SK-N-MC (cell line): ENCODE data around the gene UFSP1.
A peak's percentile ranks its signal among the peaks of the same experiment; 100 is the strongest.

Experiments used
- DNase-seq: peaks from one replicate; pipeline ENCODE4 v3.0.0-alpha.2; 2011; ENCODE audit warnings: low read depth, low spot score
- H3K27ac ChIP-seq: fragments of 200-600 bp; sonication (generic); 2 replicates; pipeline ENCODE4 v1.5.1; 2016; ENCODE audit warnings: mixed run types
- H3K36me3 ChIP-seq: fragments of 200-600 bp; sonication (generic); 2 replicates; pipeline ENCODE4 v1.6.1; 2017; ENCODE audit warnings: antibody characterized with exemption, low read length, mixed read lengths; ENCODE audit not compliant: insufficient read depth
- H3K4me3 ChIP-seq: fragments of 200-600 bp; sonication (generic); 2 replicates; pipeline ENCODE4 v1.5.1; 2016
- H3K9ac ChIP-seq: fragments of 200-600 bp; sonication (generic); 2 replicates; pipeline ENCODE4 v1.8.0; 2017; ENCODE audit warnings: mixed run types, mixed read lengths; ENCODE audit not compliant: insufficient read length
- H3K9me3 ChIP-seq: fragments of 200-600 bp; sonication (generic); 2 replicates; pipeline ENCODE4 v1.6.1; 2017; ENCODE audit warnings: low read depth, mild to moderate bottlenecking, antibody characterized with exemption, low read length, moderate library complexity, mixed read lengths
- EZH2 ChIP-seq: fragments of 200-600 bp; sonication (generic); IDR thresholded peaks from one replicate; pipeline ENCODE4 v1.6.1; 2017; ENCODE audit warnings: antibody characterized with exemption
- FOXP2 ChIP-seq: optimal IDR thresholded peaks from 2 replicates; pipeline ENCODE3; 2011; ENCODE audit warnings: mild to moderate bottlenecking, moderate library complexity; ENCODE audit not compliant: insufficient read depth; ENCODE audit errors: extremely low read length, control extremely low read depth
- POLR2AphosphoS5 ChIP-seq: IDR thresholded peaks from 2 replicates; pipeline ENCODE4 v1.6.1; 2012; ENCODE audit warnings: mild to moderate bottlenecking, low read depth, low read length, borderline replicate concordance

The UFSP1 gene

GRCh38 chr7:100892364-100893317 lies 3.1 kb upstream of the UFSP1 start:
- no peak for DNase-seq
- H3K4me3 ChIP-seq = no peak overlapping the region
- no peak overlapping the region for H3K27ac ChIP-seq
- H3K9me3 ChIP-seq = no peaks in the 10 kb centered on the region
- no peak overlapping the region for H3K9ac ChIP-seq
- TF ChIP-seq POLR2AphosphoS5 (no peak), FOXP2 (no peak), EZH2 (no peak)
- peaks cover 14% of the 10 kb centered on the region for H3K36me3 ChIP-seq

- H3K9me3 ChIP-seq = no peaks in the 10 kb centered on the region
- no peak for DNase-seq
- TF ChIP-seq FOXP2 = no peak
- TF ChIP-seq EZH2 = no peak
- no peak for TF ChIP-seq POLR2AphosphoS5
- no peak overlapping the region for H3K9ac ChIP-seq
- no peak overlapping the region for H3K27ac ChIP-seq
- peaks cover 23% of the 10 kb centered on the region for H3K36me3 ChIP-seq
- H3K4me3 ChIP-seq = no peak overlapping the region
These were observed 2.2 kb upstream of the UFSP1 start for GRCh38 chr7:100891568-100892247.

DNA sequence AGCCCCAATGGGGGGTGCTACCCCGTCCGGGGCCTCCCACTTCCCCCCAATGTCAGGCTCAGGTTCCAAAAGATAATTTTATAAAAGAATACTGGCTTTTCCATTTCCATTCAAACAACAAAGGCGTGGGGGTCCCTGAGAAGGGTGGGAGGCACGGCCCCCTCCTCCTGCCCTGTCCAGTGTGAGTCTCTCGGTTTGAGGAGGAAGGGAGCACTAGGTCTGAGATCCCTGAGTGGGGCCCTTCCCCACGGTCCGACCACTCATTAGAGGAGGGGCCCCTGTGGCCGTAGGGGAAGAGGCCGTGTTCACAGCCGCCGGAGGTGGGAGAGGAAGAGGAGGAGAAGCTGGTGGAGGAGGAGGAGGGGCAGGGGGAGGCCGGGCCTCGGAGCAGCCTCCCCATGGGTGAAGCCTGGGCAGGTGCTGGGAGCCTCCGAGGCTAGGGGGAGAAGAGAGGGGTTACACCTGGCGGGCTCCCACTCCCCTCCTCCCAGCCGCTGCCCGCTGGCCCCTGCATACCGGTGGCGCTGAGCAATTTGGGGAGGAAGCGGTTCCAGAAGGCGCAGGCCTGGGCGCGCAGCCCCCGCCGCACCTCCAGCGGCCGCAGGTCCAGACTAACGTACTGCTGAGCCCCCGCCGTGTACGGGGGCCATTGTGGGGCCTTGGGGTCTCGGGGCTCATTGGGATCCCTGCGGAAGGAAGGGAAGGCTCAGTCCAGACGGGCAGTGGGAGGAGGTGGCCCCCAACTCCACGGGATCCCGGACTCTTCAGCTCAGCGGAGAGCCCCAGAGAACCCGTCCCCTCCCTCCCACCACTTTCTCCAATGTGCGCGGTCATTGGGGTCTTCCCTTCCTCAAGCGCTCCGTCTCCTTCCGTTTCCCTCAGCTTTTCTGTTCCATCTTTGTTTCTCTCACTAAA lies 1.4 kb upstream of the UFSP1 start:
- no peak for DNase-seq
- H3K27ac ChIP-seq = no peak overlapping the region

DNA sequence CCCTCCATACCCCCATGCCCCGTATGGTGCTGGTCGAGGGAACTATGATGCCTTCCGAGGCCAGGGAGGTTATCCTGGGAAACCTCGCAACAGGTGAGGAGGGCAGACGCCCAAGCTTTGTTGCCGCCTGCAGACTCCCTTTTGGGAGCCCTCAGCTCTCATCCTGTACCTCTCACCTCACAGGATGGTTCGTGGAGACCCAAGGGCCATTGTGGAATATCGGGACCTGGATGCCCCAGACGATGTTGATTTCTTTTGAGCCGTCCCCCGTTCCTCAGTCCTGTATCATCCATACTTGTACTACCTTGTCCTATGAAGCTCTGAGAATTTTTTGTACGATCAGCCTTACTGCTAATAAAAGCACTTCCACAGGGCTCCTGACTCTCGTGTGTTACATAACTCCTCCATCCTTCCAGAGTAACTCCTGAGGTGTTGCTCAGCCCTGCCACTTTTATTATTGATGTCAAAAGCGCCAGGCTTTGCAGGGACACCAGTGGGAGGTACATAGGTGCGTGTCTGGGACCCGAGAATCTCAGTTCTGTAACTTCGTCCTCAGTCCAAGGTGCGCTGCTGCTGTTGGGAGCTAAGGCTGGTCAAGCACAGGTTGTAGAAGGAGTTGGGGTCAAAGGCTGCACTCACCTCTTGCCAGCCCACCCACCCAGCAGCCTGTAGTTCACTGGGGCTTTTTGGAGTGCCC lies 1.1 kb downstream of the UFSP1 start:
- Histone ChIP-seq H3K36me3 (peaks cover 56% of the 10 kb centered on the region), H3K9ac (peak overlapping the region; percentile 95), H3K9me3 (no peaks in the 10 kb centered on the region), H3K27ac (no peak overlapping the region; the same call in 1 of the 2 replicates), H3K4me3 (peak overlapping the region; percentile 90)
- TF ChIP-seq EZH2 (no peak), POLR2AphosphoS5 (no peak; the same call in 1 of the 2 replicates), FOXP2 (no peak)
- no peak for DNase-seq

More for the DNA sequence above, 1.4 kb upstream of the UFSP1 start:
- Histone ChIP-seq H3K4me3 (no peak overlapping the region), H3K9ac (no peak overlapping the region), H3K36me3 (peaks cover 31% of the 10 kb centered on the region), H3K9me3 (no peaks in the 10 kb centered on the region)
- TF ChIP-seq POLR2AphosphoS5 = no peak
- TF ChIP-seq EZH2 = no peak
- TF ChIP-seq FOXP2 = no peak

DNA sequence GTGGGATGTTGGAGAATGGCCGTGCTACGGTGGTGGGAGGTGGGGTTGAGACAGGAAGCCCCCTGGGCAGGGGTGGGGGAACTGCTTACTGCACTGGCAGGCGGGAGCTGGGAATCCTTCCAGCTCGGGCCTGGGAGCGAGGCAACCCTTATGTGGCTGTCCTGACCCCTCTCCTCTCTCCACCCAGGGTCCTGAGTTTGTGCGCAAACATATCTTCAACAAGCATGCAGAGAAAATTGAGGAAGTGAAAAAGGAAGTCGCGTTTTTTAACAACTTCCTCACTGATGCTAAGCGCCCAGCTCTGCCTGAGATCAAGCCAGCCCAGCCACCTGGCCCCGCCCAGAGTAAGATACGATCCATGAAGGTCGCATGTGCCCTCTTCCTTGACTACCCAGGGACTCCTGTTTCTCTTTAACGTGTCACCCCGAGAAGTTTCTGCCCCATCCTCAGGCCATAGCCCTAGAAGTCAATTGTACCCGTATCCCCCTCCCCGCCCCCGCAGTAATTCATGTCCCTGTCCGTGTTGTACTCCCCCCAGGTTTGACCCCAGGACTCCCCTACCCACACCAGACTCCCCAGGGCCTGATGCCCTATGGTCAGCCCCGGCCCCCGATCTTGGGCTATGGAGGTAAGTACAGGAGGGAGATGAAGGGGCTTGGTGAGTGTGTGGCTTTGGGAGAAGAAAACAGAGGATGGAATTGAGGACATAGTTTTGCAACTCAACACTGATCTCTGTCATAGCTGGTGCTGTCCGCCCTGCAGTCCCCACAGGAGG lies 1.8 kb downstream of the UFSP1 start:
- peaks cover 64% of the 10 kb centered on the region for H3K36me3 ChIP-seq
- DNase-seq = no peak
- 0 out of 2 replicates have a peak overlapping the region, but pooled peaks have one; percentile 90 for H3K4me3 ChIP-seq
- peak overlapping the region; percentile 17; the same call in 1 of the 2 replicates for H3K27ac ChIP-seq
- no peak overlapping the region for H3K9ac ChIP-seq
- TF ChIP-seq FOXP2 = no peak
- TF ChIP-seq EZH2 = no peak
- TF ChIP-seq POLR2AphosphoS5 = no peak
- no peaks in the 10 kb centered on the region for H3K9me3 ChIP-seq

DNA sequence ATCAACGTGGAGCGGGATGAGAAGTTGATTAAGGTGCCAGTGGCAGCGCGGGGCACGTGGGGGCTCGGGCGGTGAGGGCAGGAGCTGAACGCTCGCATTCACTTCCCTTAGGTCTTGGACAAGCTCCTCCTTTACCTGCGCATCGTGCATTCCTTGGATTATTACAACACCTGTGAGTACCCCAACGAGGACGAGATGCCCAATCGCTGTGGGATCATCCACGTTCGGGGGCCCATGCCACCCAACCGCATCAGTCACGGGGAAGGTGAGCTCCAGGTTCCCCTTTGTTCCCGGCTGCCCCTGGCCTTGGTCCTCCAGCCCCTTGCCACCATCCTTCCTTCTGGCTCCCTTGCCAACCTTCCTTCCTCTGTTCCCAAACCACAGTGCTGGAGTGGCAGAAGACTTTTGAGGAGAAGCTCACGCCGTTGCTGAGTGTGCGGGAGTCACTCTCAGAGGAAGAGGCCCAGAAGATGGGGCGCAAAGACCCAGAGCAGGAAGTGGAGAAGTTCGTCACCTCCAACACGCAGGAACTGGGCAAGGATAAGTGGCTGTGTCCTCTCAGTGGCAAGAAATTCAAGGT lies 2.5 kb downstream of the UFSP1 start:
- Histone ChIP-seq H3K9ac (no peak overlapping the region), H3K4me3 (no peak overlapping the region), H3K9me3 (no peaks in the 10 kb centered on the region), H3K27ac (peak overlapping the region; percentile 17; the same call in 1 of the 2 replicates), H3K36me3 (peaks cover 70% of the 10 kb centered on the region)
- TF ChIP-seq POLR2AphosphoS5 (no peak; the same call in 1 of the 2 replicates), FOXP2 (no peak), EZH2 (no peak)
- no peak for DNase-seq
